SW480 (cell line): ENCODE data around the gene RNF19B.
"Not testable (repeated sequence)": the region's sequence is repeated elsewhere in the genome, so short reads cannot be mapped to it uniquely, and the experiment has no call there.

ENCODE experiments used
- DNase-seq: peaks from one replicate; pipeline ENCODE4 v3.0.0-alpha.2; 2016; ENCODE audit warnings: low spot score

The RNF19B gene

DNA sequence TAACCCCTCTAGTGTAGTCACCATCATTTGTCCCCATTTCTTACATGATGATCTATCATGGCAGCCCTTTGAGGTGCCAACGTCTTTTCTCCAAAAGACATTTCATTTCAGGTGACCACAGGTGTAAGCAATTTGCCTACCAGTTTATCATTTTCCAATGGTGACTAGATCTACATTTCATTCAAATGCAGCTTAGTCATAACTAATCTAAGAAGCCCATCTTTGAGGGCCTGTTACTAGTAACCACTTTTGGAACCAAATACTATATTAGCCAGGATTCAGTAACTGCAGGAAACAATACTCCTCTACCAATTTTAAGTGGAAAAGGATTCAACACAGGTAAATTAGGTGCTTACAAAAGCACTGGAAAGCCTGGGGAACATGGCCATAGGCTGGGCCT is 32.8 kb downstream of the RNF19B start:
- no peak for DNase-seq

DNA sequence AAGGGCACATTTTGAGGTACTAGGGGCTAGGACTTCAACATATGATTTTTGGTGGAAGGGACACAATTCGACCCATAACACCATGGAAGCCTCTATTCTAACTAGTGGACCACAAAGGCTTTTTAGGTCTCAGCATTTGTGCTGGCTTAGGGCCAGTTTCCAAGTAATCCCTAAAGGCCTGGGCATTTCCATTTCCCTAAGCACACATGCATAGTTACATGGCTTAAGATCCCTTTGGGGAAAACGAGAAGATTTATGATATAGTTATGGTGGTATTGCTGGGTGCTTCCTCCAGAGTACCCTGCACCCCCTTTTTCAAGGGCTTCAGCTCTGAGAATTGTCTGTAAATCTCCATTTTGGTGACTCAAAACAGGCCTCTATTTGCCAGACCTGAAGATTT is 35.2 kb downstream of the RNF19B start:
- DNase-seq: no peak

DNA sequence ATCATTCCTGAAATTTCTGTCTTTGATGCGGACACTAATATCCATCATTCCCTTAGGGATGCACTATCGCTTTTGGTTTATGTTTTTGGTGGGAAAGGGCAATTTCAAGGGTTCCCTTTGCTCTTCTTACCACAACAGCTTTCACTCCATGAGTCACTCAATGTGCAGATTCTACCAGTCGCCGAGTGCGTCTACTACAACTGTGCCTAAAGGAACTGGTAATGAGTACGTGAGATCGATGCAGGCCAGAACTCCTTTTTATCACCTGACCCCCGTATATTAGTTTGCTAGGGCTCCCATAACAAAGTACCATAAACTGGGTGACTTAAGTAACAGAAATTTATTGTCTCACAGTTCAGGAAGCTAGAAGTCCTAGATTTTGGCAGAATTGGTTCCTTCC is 35.9 kb downstream of the RNF19B start:
- DNase-seq: no peak

DNA sequence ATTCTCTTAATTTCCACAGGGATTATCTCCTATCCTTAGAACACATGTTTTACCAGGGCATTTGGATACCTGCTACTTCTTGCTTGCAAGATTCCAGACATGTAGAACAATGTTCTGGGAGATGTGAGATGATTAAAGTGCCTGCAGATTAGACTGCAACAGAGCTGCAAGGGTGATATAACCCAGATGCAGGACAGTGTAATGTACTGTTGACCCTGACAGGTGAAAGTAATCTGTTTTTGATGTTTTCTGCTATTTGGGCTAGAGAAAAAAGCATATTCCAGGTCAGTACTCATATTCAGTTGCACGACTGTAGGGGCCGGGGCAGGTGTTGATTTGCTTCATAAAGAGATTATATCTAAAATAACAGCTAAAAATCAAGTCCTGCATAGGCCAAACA is 36.3 kb downstream of the RNF19B start:
- DNase-seq: no peak

DNA sequence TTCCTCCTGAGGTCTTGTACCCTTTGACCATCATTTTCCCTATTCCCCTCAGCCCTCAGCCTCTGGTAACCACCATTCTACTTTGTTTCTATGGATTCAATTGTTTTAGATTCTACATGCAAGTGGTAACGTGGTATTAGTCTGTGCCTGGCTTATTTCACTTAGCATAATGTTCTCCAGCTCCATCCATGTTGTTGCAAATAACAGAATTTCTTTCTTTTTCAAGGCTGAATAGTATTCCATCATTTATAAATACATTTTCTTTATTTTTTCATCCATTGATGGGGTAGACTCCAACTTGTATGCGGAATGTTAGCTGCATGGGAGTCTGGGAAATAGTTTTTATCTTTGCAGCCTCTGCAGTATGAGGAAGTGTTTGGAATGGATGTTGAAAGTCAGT is 37.2 kb downstream of the RNF19B start:
- no peak for DNase-seq

DNA sequence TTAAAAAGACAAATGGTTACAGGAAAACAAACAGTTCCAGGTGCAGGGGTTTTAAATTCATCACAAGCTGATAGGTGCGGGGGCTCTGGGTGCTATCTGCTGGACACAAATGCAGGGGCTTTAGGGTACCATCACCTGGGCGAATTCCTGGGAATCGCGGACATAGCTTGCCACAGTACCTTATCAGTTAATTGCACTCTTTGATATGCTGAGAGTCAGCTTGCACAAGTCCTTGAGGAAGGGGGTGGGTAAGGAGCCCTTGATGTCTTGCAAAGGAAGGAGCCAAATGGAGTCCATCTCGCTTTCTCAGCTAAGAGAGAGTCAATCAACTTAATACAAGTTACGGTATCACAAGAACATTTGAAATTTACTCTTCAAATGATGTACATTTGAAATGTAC is 38.0 kb downstream of the RNF19B start:
- no peak for DNase-seq

DNA sequence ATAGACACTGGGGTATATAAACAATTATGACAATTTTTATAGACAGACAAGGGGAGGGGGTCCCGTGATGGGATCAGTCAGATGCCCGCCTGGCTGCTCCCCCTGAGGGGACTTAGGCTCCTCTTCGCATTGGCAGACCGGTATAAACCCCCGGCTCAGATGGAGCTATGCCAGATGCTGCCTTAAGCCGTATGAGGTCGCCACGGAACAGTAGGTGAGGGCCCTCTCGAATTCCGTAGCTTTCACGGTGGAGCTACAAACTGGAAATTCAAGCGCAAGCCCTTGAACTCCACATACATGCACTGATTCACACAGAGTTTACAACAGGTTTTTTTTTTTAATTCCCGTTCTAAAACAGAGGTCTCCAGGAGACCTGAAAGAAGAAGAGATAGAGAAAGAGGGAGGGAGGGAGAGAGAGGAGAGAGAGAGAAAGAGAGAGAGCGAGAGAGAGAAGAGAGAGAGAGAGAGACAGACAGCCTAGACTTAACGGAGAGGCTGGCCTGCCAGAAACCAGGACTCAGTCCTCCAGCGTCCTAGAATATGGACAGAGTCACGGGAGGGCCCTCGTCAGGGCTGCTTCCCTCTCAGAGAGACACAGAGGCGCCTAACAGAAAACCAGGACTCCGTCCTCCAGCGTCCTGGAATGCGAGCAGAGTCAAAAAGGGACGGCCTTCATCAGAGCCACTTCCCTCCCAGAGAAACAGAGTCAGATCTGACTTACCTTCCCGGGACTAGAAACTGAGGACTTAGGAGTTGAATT is 39.0 kb downstream of the RNF19B start:
- no peak for DNase-seq

DNA sequence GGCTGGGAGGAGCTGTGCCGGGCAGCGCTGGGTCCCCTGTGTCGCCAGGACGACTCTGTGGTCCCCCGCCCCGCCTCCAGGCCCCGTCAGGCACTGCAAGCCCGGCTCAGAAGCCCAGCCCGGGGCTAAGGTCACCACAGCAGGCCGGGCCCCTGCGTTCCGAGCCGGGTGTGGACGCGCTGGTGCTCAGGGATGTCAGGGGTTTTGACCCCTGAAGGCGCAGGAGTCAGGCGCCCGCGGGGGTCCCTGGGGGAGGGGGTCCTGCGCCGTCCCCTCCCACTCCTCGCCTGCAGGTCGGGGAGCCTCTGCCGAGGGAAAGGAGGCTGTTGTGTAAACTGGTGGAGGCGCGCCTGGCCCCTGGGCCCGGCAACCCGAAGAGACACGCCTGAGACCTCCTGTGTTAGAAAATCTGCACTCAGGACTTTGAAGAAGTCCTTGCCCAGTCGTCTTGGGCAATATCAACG is 39.7 kb downstream of the RNF19B start:
- DNase-seq: no peak

DNA sequence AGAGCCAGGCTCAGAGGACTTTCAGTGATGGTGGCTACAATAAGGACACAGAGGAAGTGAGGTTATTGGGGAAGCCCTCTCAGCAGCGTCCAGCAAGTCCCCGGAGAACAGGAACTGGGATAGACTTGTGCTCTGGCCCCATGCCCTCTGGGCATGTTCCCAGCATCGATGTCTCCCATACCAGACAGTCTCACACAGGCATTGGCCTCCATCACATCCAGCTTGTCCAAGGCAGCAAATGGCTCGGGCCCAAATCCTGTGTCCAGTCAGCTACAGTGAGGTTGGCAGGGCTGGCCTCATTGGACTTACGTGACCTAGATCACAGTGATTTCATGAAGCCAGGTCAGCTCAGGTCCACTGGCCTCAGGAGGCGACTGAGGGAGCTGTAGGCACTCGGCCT is 43.8 kb downstream of the RNF19B start:
- DNase-seq: no peak

DNA sequence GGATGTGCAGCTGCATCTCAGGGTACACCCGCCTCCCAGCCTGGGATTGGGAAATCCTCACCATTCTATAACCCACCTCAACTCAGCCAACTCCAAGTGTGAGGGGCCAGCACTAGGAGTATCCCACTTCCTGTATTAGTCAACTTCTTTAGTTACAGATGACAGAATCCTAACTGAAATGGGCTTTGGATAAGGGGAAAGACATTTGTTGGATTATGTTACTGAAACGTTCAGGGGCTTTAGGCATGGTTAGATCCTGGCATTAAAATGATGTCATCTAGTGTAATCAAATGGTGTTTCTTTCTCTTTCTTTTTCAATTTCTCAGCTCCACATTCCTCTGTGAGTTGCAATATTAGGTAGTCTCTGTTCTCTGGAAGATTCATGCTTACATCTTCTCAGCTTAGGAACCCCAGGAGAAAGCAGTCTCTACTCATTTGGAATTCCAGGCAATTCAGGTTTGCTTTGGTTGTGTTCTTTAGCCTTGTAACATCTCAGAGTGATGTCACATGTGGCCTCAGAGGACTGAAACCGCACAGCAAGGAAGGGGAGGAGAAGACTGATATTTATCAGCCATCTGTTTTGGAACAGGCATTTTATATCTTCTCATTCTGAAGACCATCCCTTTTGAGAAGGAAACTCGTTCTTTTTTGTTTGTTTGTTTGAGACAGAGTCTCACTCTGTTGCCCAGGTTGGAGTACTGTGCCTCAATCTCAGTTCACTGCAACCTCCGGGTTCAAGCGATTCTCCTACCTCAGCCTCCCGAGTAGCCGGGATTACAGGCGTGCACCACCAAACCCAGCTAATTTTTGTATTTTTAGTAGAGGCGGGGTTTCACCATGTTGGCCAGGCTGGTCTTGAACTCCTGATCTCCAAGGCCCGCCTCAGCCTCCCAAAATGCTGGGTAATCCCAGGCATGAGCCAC is 44.5 kb downstream of the RNF19B start:
- peak; percentile 17 for DNase-seq

DNA sequence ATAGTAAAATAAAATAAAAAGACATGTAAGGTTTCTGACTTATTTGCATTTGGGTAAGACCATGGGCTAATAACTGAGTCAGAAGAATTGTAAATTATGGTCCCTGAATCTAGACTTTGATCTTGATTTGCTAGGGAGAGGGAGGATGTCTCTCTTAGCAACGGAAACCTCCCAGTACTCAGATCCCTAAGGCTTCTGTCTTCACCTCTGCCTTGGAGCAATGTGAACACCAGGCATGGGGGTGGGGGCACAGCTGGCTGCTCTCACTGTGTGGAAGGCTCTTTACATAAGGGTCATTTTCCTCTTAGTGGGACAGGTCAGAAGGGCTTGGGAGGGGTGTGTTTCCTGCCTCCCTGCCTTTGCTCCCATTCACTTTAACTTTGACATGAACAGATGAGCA is 46.4 kb downstream of the RNF19B start:
- DNase-seq: no peak

DNA sequence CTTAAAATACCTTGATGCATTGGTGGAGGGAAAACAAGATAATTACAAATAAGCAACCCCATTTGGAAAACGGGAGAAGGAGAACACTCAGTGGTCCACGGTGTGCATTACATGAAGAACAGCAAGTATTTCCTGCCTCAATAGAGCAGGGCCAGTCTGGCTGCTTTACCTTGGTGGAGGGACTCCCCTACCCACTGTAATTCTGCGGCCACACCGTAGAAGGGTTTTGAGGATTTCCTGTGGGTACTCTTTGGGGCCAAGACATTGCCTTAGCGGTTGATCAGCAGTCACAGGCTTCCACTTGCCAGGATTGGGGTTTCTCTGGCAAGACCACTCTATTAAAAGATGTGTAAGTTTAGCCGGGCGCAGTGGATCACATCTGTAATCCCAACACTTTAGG is 47.1 kb downstream of the RNF19B start:
- DNase-seq: no peak

DNA sequence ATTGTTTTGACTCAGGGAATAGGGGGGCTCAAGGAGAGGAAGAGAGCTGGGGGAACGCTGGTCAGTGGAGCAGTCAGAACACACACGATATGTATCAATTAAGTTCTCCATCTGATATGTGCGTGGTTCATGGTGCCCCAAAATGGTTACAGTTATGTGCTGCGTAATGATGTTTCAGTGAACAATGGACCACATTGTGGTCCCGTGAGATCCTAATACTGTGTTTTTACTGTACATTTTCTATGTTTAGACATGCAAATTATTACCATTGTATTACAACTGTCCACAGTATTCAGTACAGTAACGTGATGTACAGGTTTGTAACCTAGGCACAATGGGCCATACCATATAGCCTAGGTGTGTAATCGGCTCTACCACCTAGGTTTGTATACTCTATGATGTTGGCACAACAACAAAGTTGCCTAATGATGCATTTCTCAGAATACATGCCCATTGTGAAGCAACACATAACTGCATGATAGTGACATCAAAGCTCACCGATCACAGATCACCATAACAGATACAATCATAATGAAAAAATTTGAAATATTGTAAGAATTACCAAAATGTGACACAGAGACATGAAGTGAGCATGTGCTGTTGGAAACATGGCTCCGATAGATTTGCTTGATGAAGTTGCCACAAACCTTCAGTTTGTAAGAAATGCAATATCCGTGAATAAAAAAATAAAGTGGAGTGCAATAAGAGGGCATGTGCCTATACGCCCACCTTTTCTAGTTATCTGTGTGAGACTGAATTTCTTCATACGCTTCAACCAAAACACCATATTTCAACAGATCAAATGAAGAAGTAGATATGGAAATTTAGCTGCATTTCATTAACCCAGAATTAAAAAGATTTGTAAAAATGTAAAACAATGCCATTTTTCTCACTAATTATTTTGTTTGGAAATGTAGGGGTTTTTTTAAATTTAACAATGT is 48.6 kb downstream of the RNF19B start:
- no peak for DNase-seq

DNA sequence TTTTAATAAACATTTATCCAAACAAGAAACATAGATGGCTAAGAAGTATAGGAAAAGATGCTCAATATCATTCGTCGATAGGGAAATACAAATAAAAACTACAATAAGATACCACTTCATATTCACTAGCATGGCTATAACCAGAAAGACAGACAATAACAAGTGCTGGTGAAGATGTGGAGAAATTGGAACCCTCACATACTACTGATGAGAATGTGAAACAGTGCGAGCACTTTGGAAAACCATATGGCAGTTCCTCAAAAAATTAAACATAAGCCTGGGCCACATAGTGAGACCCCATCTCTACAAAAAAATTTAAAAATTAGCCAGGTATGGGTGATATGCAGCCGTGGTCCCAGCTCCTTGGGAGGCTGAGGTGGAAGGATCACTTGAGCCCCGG is 54.3 kb downstream of the RNF19B start:
- DNase-seq: no peak

DNA sequence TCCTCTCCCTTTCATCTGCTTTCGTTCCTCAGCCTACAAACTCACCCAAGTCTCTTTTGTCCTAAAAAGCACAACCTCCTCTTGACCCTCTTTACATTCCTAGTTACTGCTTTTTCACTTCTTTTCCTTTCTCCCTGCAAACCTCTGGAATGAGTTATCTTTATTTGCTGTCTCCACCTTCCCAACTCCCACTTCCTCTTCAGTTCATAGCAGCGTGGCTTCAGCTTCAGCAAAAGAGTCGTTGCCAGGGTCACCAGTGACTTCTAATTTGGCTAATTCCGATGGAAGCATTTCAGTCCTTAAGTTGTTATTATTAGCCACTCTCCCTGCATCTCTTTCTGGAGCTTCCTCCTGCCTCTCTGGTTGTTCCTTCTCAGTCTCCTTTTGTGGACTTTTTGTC is 57.2 kb downstream of the RNF19B start:
- DNase-seq: no peak

DNA sequence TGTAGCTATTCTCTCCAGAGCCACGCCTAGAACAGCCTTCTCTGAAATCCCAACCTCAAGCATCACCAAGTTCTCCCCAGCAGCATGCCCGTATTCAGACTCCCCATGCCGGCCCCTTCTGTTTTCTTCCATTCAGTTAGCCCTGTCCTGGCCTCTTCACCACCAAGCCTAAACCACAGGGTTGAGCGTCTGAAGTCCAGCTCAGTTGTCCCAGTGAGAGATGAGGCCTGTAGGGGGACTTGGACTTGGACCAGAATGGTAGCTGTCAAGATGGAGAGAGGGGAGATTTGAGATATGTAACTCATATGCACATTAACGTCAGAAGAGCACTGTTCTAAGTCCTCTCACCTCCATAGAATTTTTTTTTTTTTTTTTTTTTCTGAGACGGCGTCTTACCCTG is 58.0 kb downstream of the RNF19B start:
- DNase-seq: no peak

DNA sequence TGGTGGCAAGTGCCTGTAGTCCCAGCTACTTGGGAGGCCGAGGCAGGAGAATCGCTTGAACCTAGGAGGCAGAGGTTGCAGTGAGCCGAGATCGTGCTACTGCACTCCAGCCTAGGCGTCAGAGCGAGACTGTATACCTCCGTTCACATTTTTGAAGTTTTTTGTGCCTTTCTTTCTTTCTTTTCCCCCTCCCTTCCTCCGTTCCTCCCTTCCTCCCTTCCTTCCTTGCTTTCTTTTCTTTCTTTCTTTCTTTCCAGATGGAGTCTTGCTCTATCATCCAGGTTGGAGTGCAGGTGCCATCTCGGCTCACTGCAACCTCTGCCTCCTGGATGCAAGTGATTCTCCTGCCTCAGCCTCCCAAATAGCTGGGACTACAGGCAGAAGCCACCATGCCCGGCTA is 59.0 kb downstream of the RNF19B start:
- not testable (repeated sequence) for DNase-seq

DNA sequence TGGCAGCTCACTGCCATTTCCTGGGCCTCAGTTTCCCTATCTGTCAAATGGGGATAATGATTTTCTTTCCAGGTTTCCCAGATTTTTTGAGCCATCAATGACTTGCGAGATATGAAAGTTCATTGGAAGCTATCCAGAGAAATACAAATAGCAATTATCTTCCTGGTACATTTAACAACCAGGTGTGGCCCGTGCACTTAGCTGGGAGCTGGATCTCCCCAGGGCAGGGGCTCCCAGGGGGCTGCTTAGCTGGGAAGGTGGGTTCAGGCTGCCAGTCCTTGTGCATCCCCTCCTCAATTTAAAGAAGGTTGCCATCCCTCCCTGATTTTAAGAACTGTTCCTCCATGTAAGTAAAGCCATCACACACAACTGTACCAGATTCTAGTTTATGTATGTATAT is 59.8 kb downstream of the RNF19B start:
- no peak for DNase-seq

DNA sequence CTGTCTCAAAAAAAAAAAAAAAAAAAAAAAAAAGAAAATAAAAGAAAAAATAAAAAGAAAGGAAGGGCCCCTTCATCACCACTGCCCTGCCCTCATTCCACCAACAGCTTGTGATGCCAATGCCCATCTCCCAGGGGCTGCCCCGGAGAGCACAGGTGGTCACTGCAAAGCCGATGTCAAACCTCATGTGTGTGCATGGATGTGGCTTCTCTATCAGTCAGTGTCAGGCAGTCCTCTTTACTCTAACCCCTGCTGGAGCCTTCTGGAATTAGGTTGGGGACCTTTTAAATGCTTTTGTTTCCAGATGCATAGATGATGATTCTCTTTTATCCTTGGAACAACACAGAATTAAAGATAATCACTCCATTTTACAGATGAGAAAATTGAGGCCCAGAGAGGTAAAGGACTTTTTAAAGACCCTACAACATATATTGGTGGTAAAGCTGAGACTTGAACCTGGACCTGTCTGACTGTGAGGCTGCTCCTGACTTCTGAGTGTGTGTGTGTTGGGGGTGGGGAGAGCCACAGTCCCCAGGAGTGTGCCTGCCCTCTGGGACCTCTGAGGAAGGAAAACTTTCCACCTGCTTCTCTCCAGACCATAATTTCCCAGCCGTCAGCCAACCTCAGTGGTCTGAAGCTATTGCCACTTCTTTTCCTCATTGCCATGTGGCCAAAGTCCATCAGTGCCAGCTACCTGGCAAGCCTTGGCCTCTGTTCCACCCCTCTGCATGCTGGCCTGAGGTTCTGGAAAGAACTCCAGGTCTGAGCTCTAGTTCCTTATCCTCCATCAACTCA is 60.4 kb downstream of the RNF19B start:
- no peak for DNase-seq

DNA sequence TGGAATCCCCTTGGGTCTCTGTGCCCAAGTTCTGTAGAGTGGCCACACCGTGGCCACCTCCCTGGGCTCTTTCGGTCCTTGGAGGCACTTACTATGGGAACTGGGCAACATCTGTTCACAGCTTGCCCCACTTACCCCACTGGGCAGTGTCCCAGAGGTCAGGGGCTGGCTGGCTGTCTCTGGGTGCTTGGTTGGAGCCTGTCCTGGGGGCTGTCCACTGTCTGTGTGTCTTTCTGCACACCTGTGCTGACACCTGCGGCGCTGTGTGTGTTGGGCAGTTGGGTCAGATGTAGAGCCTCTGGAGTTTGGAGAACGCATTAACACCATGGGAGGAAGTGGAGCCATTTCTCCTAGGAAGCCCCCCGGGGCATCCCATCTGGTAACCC is 62.1 kb downstream of the RNF19B start:
- no peak for DNase-seq

DNA sequence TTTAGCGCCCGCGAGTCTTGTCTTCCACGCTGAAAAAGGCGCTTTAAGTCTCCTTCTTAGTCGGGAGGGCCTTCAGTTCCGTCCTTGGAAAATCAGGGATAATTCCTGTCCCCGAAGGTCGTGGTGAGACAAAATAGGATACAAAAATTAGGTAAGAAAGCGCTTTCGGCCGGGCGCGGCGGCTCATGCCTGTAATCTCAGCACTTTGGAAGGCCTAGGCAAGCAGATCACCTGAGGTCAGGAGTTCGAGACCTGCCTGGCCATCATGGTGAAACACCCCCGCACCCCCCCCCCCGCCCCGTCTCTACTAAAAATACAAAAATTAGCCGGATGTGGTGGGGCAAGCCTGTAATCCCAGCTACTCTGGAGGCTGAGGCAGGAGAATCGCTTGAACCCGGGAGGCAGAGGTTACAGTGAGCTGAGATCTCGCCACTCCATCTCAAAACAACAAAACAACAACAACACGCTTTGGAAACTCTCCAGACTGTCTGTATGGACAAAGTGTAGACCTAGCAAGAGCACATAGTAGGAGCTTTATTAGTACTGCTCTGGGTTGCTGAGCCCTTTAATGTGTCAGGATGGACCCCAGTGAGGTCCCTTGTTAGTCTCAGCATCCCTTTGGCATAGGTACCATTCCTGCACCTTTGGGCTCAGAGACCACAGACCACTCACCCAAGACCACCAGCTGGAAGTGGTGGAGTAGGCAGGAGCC is 62.6 kb downstream of the RNF19B start:
- no peak for DNase-seq
